OCI-LY3 (cell line): ENCODE data around the gene FAM118B.

ENCODE experiments used
- CTCF ChIP-seq: fragments of 200-600, 300-600 bp; sonication (generic); IDR thresholded peaks from 2 replicates; pipeline ENCODE4 v1.5.1; 2014; ENCODE audit warnings: antibody characterized with exemption, low read length, low read depth
- EZH2phosphoT487 ChIP-seq: fragments of 200-600 bp; shearing (Covaris generic); IDR thresholded peaks from 2 replicates; pipeline ENCODE4 v1.6.1; 2018; ENCODE audit warnings: antibody characterized with exemption, mixed run types, low read depth

DNA sequence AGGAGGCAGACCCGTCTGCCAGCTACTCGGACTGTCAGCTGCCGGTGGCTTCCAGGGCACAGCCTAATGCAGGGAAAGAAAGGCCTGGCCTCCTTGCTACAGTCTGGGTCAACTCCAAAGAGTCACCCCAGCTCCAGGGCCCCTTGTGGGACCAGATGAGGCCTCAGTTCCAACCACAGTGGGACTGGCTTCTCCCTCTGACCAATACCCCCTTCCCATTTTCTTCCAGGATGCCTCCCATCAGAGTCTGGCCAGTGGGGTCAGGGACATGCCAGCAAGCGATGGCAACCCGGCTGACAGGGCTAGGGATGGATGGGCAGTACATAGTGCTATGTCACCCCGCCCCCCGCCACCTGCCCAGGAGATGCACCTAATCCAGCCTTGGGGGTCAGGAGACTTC, 36.8 kb upstream of the FAM118B start:
- TF ChIP-seq CTCF (no peak), EZH2phosphoT487 (no peak)
